K562 (cell line): ENCODE data around the gene MAP1LC3B2. TPM values are rescaled to one million over a fixed set of nuclear protein-coding genes. Genes with fewer than 3 reads are reported as not detected.
A peak's percentile ranks its signal among the peaks of the same experiment; 100 is the strongest.

Experiments
- ATAC-seq: fragments of 200-7000 bp; cut with Tn5 transposase; 3 replicates; pipeline ENCODE4 v1.9.1; 2020; ENCODE audit warnings: moderate library complexity
- BruUV-seq: library from RNA; stranded (reverse); fragments of 400-500 nt; replicated peaks from 2 replicates; lab custom pipeline; 2021; lab: Mats Ljungman, UMichigan
- CTCF ChIA-PET: fragments of 300-600 bp; formaldehyde crosslinking; extraction: SDS; loops from one replicate; lab custom pipeline; 2021; ENCODE audit warnings: low intra/inter-chr PET ratio; lab: Yijun Ruan, JAX
- POLR2A ChIA-PET: fragments of 300-600, 350-650 bp; sonication (Branson Sonifier 250); formaldehyde crosslinking; extraction: SDS; loops from one replicate; lab custom pipeline; 2021; ENCODE audit warnings: antibody characterized with exemption, inconsistent platforms; lab: Yijun Ruan, JAX
- DNase-seq, 4 experiments: peaks; one replicate each; pipeline versions ENCODE4 v3.0.0 to v3.0.0-alpha.2; 2011 to 2018; ENCODE audit warnings: low spot score in 3 of 4, mixed read lengths in 3 of 4; ENCODE audit errors: extremely low read depth in 1 of 4
- FAIRE-seq: peaks from 2 replicates; lab custom pipeline; 2011; peaks lifted over from hg19 to GRCh38; lab: Jason Lieb, UNC
- H2AFZ ChIP-seq: 2 replicates; pipeline ENCODE4 v1.6.0; 2011; ENCODE audit warnings: low read depth, low read length, control low read depth, inconsistent platforms
- H3K27ac ChIP-seq: fragments of 200-600 bp; 3 replicates; pipeline ENCODE4 v1.8.0; 2011; ENCODE audit warnings: low read depth, mild to moderate bottlenecking, control low read depth, inconsistent platforms, low read length, moderate library complexity, mixed read lengths; ENCODE audit errors: extremely low read depth
- H3K27me3 ChIP-seq, 2 experiments: fragments of 300-600 bp in 1 of 2; 2 replicates in 1 of 2; 3 replicates in 1 of 2; pipeline versions ENCODE4 v1.6.0 to v1.8.0; 2011; ENCODE audit warnings: inconsistent platforms in 2 of 2, low read length in 2 of 2, mild to moderate bottlenecking in 1 of 2, mixed read lengths in 1 of 2, moderate library complexity in 1 of 2; ENCODE audit not compliant: control insufficient read depth in 2 of 2, insufficient read depth in 2 of 2
- H3K36me3 ChIP-seq: fragments of 300-600 bp; 3 replicates; pipeline ENCODE4 v1.8.0; 2011; ENCODE audit warnings: mild to moderate bottlenecking, low read length, inconsistent platforms; ENCODE audit not compliant: control insufficient read depth, insufficient read depth
- H3K4me1 ChIP-seq, 2 experiments: fragments of 200-600 bp in 1 of 2; replicated peaks in 1 of 2; 2 replicates in 1 of 2; 3 replicates in 1 of 2; pipeline versions ENCODE4 v1.5.1 to v1.8.0; 2011; ENCODE audit warnings: inconsistent platforms in 2 of 2, low read length in 2 of 2, mild to moderate bottlenecking in 1 of 2, mixed read lengths in 1 of 2, moderate library complexity in 1 of 2; ENCODE audit not compliant: control insufficient read depth in 2 of 2, insufficient read depth in 2 of 2
- H3K4me2 ChIP-seq: 2 replicates; pipeline ENCODE4 v1.6.1; 2011; ENCODE audit warnings: low read length, control low read depth, inconsistent platforms, mixed read lengths; ENCODE audit not compliant: insufficient read depth
- H3K4me3 ChIP-seq: fragments of 200-600 bp; sonication (generic), shearing (Covaris generic); 2 replicates; pipeline ENCODE4 v1.5.1; 2016; ENCODE audit warnings: control low read depth, inconsistent platforms
- H3K79me2 ChIP-seq: fragments of 200-600 bp; 3 replicates; pipeline ENCODE4 v1.8.0; 2011; ENCODE audit warnings: low read length, inconsistent platforms; ENCODE audit not compliant: control insufficient read depth, insufficient read depth
- H3K9ac ChIP-seq, 2 experiments: 2 replicates each; pipeline versions ENCODE4 v1.6.0 to v1.6.1; 2011; ENCODE audit warnings: low read depth in 2 of 2, low read length in 2 of 2, control low read depth in 1 of 2, inconsistent platforms in 1 of 2, mild to moderate bottlenecking in 1 of 2, mixed read lengths in 1 of 2; ENCODE audit not compliant: insufficient read depth in 1 of 2
- H3K9me1 ChIP-seq: one replicate; pipeline ENCODE4 v1.6.0; 2011; ENCODE audit warnings: inconsistent platforms, mild to moderate bottlenecking, low read length, moderate library complexity; ENCODE audit not compliant: control insufficient read depth, insufficient read depth
- H3K9me3 ChIP-seq: replicated peaks from 2 replicates; pipeline ENCODE4 v1.5.1; 2011; ENCODE audit warnings: low read depth, low read length, inconsistent platforms; ENCODE audit not compliant: control insufficient read depth, insufficient read depth
- H4K20me1 ChIP-seq: replicated peaks from 2 replicates; pipeline ENCODE4 v1.6.1; 2011; ENCODE audit warnings: low read length, inconsistent platforms, mixed read lengths; ENCODE audit not compliant: control insufficient read depth, insufficient read depth
- CTBP1 ChIP-seq: fragments of 450-650 bp; IDR thresholded peaks from 2 replicates; pipeline ENCODE4 v1.6.1; 2016; ENCODE audit warnings: borderline replicate concordance
- DPF2 ChIP-seq: fragments of 450-650 bp; IDR thresholded peaks from 2 replicates; pipeline ENCODE4 v1.6.1; 2016
- JUND ChIP-seq, 2 experiments: IDR thresholded peaks; 2 replicates in 1 of 2; 3 replicates in 1 of 2; pipeline ENCODE4 v1.6.1; 2011; ENCODE audit warnings: borderline replicate concordance in 2 of 2, low read depth in 2 of 2, low read length in 2 of 2, improper control_type of control experiment in 1 of 2, missing biosample characterization in 1 of 2, missing genetic modification characterization in 1 of 2, missing genetic modification reagents in 1 of 2
- NR2C1 ChIP-seq, 2 experiments: fragments of 450-650 bp; IDR thresholded peaks; 2 replicates each; pipeline ENCODE4 v1.6.1; 2017; ENCODE audit warnings: mild to moderate bottlenecking in 2 of 2, antibody characterized with exemption in 1 of 2, inconsistent platforms in 1 of 2, missing compliant biosample characterization in 1 of 2, missing genetic modification characterization in 1 of 2
- ZNF175 ChIP-seq: fragments of 200-800 bp; sonication (Bioruptor generic); IDR thresholded peaks from 2 replicates; pipeline ENCODE4 v1.6.1; 2016; ENCODE audit warnings: low read depth, mild to moderate bottlenecking, missing genetic modification characterization, missing compliant biosample characterization
- ZNF3 ChIP-seq: fragments of 250-450 bp; sonication (Bioruptor Pico); IDR thresholded peaks from 2 replicates; pipeline ENCODE4 v1.5.0; 2021; ENCODE audit warnings: mild to moderate bottlenecking, moderate library complexity
- WGBS: fragments of 100-300 bp; shearing (Covaris generic); methylation state at CpG from one replicate; pipeline ENCODE4 v1.1.6; 2016; ENCODE audit warnings: low coverage, mixed read lengths; ENCODE audit not compliant: insufficient coverage; ENCODE audit errors: missing lambda C conversion rate; 5-methylcytosine and 5-hydroxymethylcytosine counted together
- in situ Hi-C: fragments of 300-500 bp; cut with MboI; formaldehyde crosslinking; loops from 4 replicates; pipeline ENCODE4 v1.15.0; 2018; ENCODE audit warnings: inconsistent platforms, mixed read lengths
- intact Hi-C: fragments of 100-400 bp; cut with micrococcal nuclease; formaldehyde crosslinking; loops from 2 replicates; pipeline ENCODE4 v1.14.2; 2022
- polyA plus RNA-seq, 8 experiments: library from polyadenylated mRNA; depleted of rRNA in 4 of 8; stranded (reverse) in 5 of 8; unstranded in 3 of 8; fragments of >200 nt; fragmentation: Nextera tagmentation in 2 of 8; fragmentation: Illumina TruSeq in 1 of 8; extraction: Ambion mirVana in 2 of 8; extraction: Trizol in 1 of 8; gene quantifications; 2 replicates each; pipeline versions ENCODE4 v1.2.1 to v1.2.3, GENCODE V29; 2011 to 2014; ENCODE audit warnings: inconsistent platforms in 1 of 8, missing spikeins in 1 of 8
- total RNA-seq, 7 experiments: library from RNA; depleted of rRNA in 6 of 7; stranded (reverse); fragments of >200 nt in 6 of 7; fragmentation: Illumina TruSeq in 2 of 7; extraction: Trizol in 2 of 7; gene quantifications; 2 replicates each; pipeline versions ENCODE4 v1.2.1 to v1.2.3, GENCODE V29; 2011 to 2021; ENCODE audit warnings: low replicate concordance in 1 of 7
- TF ChIP-seq, protein P1 (sequence below): fragments of 200-800 bp; sonication (Bioruptor generic); IDR thresholded peaks from 2 replicates; pipeline ENCODE4 v1.6.1; 2017; ENCODE audit warnings: missing genetic modification characterization, missing compliant biosample characterization

The MAP1LC3B2 gene
- total and polyA plus RNA-seq, 9 of the 15 experiments (the other 6 are each of a cell fraction or from before 2014, with no cell fraction given) = 0.53 to 2.8 (median 0.76) TPM; not detected in 2

DNA sequence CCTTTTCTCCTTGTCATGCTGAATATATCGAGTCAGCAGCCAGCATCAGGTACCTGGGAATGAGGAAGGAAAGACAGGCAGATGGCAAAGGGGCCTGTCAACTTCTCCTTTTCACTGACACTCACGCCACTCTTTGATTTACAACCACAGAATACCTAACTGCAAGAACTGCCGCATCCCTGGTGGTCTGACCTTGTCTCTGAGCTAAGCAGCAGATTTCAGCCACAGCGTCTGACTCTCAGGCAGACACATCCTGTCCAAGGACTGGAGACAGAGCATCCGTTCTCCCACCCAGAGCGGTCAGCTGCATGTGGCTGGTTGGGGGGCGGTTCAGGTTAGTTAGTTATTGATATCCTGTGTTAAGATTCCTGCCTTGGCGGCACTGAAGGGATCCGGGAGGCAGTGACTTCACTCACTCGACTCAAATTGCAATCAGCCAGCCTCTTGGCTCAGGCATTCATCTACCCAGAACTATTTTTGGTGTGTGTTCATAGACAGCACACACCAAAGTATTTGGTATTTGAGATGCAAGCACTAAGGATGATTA lies 11.2 kb upstream of the MAP1LC3B2 start (continued):
- TF ChIP-seq CTBP1 = peak; percentile 93
- TF ChIP-seq, protein P1, sequence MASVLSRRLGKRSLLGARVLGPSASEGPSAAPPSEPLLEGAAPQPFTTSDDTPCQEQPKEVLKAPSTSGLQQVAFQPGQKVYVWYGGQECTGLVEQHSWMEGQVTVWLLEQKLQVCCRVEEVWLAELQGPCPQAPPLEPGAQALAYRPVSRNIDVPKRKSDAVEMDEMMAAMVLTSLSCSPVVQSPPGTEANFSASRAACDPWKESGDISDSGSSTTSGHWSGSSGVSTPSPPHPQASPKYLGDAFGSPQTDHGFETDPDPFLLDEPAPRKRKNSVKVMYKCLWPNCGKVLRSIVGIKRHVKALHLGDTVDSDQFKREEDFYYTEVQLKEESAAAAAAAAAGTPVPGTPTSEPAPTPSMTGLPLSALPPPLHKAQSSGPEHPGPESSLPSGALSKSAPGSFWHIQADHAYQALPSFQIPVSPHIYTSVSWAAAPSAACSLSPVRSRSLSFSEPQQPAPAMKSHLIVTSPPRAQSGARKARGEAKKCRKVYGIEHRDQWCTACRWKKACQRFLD (CRISPR knock-in tag) = peak; percentile 60; the same call in 1 of the 2 replicates
- TF ChIP-seq ZNF175 (CRISPR knock-in tag) = 0 out of 2 replicates have a peak, but pooled peaks have one; percentile 23
- TF ChIP-seq ZNF3 (CRISPR knock-in tag) = no peak

- ChIA-PET CTCF (no interaction called here), POLR2A (interaction anchor here (0.5 to 1.4 kb wide), 8 partner anchors 9 to 314 kb away, joined by 3 to 6 read pairs (median 4); no protein-coding TSS in a partner anchor)
- peaks cover 25 to 37% of the 10 kb centered on the region in 2 experiments for H3K4me1 ChIP-seq
- no peak overlapping the region for H3K9ac ChIP-seq
- no peaks in the 10 kb centered on the region for H4K20me1 ChIP-seq
- intact Hi-C loops (no loop called here), in situ Hi-C loops (no loop called here)
- H3K27me3 ChIP-seq = no peaks in the 10 kb centered on the region
- no peaks in the 10 kb centered on the region for H3K36me3 ChIP-seq
- no peak overlapping the region for H3K27ac ChIP-seq
- no TSS peak for BruUV-seq
- 50% methylated on average over 10 of the region's 10 CpGs for WGBS
- H2AFZ ChIP-seq = no peak overlapping the region
- H3K79me2 ChIP-seq = no peaks in the 10 kb centered on the region
- H3K4me3 ChIP-seq = no peak overlapping the region
- H3K9me3 ChIP-seq = no peaks in the 10 kb centered on the region
- FAIRE-seq (no peak), ATAC-seq (no peak)
- H3K9me1 ChIP-seq = no peaks in the 10 kb centered on the region
- no peak for TF ChIP-seq JUND (IDR thresholded peaks at IDR 0.05; ENCODE audit: borderline replicate concordance, low read depth, low read length)
- TF ChIP-seq JUND (tag; IDR thresholded peaks at IDR 0.05; ENCODE audit: borderline replicate concordance, low read depth, low read length) = no peak
- TF ChIP-seq DPF2 = no peak
- no peak for TF ChIP-seq NR2C1 (IDR thresholded peaks at IDR 0.05)
- TF ChIP-seq NR2C1 (tag; IDR thresholded peaks at IDR 0.05) = peak; percentile 18; the same call in 1 of the 2 replicates
- TF ChIP-seq, all 486 proteins: peak for 1
- H3K4me2 ChIP-seq = no peak overlapping the region
- DNase-seq = no peak
Measured at GRCh38 chr12:116549993-116550392, 9.2 kb upstream of the MAP1LC3B2 start.
